ENCODE measurements around the gene INSR. TPM values are rescaled to one million over a fixed set of nuclear protein-coding genes. Genes with fewer than 3 reads are reported as not detected.

Gene INSR
- total and polyA plus RNA-seq, 12 donors = 20.2 to 157 (median 99.0) TPM

DNA sequence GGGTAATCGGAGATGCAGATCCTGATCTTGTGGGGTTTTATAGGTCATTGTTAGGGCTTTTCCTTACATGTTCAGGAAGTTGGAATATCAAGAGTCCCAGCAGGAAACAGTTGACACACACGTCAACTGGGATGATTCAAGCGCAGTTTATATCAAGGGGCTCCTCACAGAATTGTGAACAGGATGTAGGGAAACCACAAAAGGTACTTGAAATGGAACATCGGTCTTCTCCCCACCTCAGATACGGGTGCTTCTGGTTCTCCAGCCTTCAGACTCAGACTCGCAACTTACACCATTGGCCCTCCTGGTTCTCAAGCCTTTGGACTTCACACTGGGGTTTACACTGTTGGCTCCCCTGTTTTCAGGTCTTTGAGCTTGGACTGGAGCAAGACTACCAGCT lies 205.2 kb downstream of the INSR start:
- 96 to 97% methylated on average over 6 of the region's 6 CpGs for WGBS, 2 donors
- Histone ChIP-seq H3K4me1 (no peaks in the 10 kb centered on the region), H3K4me3 (no peak overlapping the region), H3K9me3 (peaks cover 3 to 100% (median 69%) of the 10 kb centered on the region in 11 donors), H3K27me3 (no peaks in the 10 kb centered on the region), H3K27ac (no peak overlapping the region), H3K36me3 (peaks cover 2 to 80% (median 12%) of the 10 kb centered on the region in 9 donors)
- no peak for ATAC-seq
- TF ChIP-seq, protein P1, sequence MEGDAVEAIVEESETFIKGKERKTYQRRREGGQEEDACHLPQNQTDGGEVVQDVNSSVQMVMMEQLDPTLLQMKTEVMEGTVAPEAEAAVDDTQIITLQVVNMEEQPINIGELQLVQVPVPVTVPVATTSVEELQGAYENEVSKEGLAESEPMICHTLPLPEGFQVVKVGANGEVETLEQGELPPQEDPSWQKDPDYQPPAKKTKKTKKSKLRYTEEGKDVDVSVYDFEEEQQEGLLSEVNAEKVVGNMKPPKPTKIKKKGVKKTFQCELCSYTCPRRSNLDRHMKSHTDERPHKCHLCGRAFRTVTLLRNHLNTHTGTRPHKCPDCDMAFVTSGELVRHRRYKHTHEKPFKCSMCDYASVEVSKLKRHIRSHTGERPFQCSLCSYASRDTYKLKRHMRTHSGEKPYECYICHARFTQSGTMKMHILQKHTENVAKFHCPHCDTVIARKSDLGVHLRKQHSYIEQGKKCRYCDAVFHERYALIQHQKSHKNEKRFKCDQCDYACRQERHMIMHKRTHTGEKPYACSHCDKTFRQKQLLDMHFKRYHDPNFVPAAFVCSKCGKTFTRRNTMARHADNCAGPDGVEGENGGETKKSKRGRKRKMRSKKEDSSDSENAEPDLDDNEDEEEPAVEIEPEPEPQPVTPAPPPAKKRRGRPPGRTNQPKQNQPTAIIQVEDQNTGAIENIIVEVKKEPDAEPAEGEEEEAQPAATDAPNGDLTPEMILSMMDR (IDR thresholded peaks at IDR 0.05) = no peak
- DNase-seq = no peak
- intact Hi-C loops (cut with DNase I) = no loop called here

DNA sequence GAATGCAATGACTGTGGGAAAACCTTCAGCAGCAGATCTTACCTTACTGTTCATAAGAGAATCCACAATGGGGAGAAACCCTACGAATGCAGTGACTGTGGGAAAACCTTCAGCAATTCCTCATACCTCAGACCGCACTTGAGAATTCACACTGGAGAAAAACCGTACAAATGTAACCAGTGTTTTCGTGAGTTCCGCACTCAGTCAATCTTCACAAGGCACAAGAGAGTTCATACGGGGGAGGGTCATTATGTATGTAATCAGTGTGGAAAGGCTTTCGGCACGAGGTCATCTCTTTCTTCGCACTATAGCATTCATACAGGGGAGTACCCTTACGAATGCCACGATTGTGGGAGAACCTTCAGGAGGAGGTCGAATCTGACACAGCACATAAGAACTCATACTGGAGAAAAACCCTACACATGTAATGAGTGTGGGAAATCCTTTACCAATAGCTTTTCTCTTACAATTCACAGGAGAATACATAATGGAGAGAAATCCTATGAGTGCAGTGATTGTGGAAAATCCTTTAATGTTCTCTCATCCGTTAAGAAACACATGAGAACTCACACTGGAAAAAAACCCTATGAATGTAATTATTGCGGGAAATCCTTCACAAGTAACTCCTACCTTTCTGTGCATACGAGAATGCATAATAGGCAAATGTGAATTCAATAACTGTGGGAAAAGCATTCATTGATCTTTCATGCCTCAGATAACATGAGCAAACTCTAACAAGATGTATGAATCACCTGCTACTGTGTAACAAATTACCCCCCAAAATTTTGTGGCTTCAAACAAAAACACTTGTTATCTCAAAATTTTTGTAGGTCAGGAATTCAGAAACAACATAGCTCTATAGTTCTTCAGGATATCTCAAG lies 210.9 kb downstream of the INSR start:
- Histone ChIP-seq H3K9me3 (peaks cover 19 to 100% (median 99%) of the 10 kb centered on the region in 11 donors), H3K27me3 (no peaks in the 10 kb centered on the region), H3K27ac (no peak overlapping the region), H3K4me1 (no peaks in the 10 kb centered on the region), H3K36me3 (peaks cover 28 to 100% (median 67%) of the 10 kb centered on the region in 9 donors), H3K4me3 (no peak overlapping the region)
- intact Hi-C loops (cut with DNase I) = no loop called here
- no peak for ATAC-seq
- DNase-seq = no peak
- TF ChIP-seq, protein P1 (IDR thresholded peaks at IDR 0.05) = no peak
- WGBS, 2 donors = 98% methylated on average over 15 of the region's 15 CpGs

DNA sequence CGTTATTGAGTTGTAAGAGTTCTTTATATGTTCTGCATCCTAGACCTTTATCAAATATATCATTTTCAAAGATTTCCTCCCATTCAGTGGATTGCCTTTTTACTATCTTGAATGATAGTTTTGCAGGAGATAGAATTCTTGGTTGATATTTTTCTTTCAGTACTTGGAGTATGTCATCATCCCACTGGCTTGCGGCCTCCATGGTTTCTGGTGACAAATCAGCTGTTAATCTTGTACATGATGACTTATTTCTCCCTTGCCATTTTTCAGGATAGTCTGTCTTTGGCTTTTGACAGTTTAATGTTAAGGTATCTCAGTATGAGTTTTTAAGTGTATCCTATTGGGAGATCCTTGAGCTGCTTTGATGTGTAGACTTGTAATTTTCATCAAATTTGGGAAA lies 216.2 kb downstream of the INSR start:
- DNase-seq (no peak), ATAC-seq (no peak)
- TF ChIP-seq, protein P1 (IDR thresholded peaks at IDR 0.05) = no peak
- no peaks in the 10 kb centered on the region for H3K4me1 ChIP-seq
- intact Hi-C loops (cut with DNase I) = no loop called here
- peaks cover 15 to 83% (median 67%) of the 10 kb centered on the region in 11 donors for H3K9me3 ChIP-seq
- H3K4me3 ChIP-seq = no peak overlapping the region
- H3K27me3 ChIP-seq = no peaks in the 10 kb centered on the region
- H3K36me3 ChIP-seq = peaks cover 37 to 100% (median 96%) of the 10 kb centered on the region in 9 donors
- no peak overlapping the region for H3K27ac ChIP-seq
- 97 to 99% methylated on average over 2 of the region's 2 CpGs for WGBS, 2 donors

DNA sequence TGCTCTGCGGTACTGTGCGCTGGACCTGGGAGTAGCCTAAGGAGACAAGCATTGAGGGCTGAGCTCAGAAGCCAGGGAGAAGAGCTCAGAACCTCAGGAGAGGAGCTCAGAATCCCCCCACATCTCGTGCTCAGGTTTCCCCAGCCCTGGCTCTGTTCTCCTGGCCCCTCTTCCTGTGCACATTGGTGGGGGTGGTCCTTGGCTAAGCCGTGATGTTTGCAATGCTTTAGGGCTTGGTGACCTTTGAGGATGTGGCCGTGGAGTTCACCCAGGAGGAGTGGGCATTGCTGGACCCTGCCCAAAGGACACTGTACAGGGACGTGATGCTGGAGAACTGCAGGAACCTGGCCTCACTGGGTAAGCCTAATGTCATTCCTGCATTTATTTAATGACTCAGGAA lies 218.1 kb downstream of the INSR start:
- TF ChIP-seq, protein P1 (IDR thresholded peaks at IDR 0.05) = no peak
- Histone ChIP-seq H3K4me3 (no peak overlapping the region), H3K4me1 (peaks cover 0 to 2% (median 0%) of the 10 kb centered on the region in 9 donors), H3K36me3 (peaks cover 27 to 100% (median 95%) of the 10 kb centered on the region in 9 donors), H3K27ac (no peak overlapping the region), H3K9me3 (peaks cover 7 to 64% (median 48%) of the 10 kb centered on the region in 11 donors), H3K27me3 (no peaks in the 10 kb centered on the region)
- ATAC-seq = no peak
- 97% methylated on average over 6 of the region's 6 CpGs for WGBS, 2 donors
- intact Hi-C loops (cut with DNase I) = no loop called here
- no peak for DNase-seq

Data from heart right ventricle (tissue), 16 donors.